Esophagus squamous epithelium (tissue), 4 donors: Measurements from ENCODE around the gene FBXW2.

Source experiments
- CTCF ChIP-seq, 6 experiments: fragments of 450-650 bp in 4 of 6; fragments of 200-600 bp in 2 of 6; sonication (generic) in 2 of 6; IDR thresholded peaks; one replicate each; pipeline ENCODE4 v1.5.1; 2016 to 2019; ENCODE audit warnings: antibody characterized with exemption in 6 of 6, mild to moderate bottlenecking in 4 of 6, moderate library complexity in 4 of 6
- POLR2A ChIP-seq, 4 donors: fragments of 450-650 bp; IDR thresholded peaks; one replicate each; pipeline ENCODE4 v1.6.1; 2017; ENCODE audit warnings: antibody characterized with exemption in 4 of 4, mild to moderate bottlenecking in 4 of 4, moderate library complexity in 3 of 4

GRCh38 chr9:120783602-120784047 lies 9.6 kb downstream of the FBXW2 start:
- no peak for TF ChIP-seq POLR2A (IDR thresholded peaks at IDR 0.05)
- TF ChIP-seq CTCF (IDR thresholded peaks at IDR 0.05): no peak
